ENCODE results near the gene PTPRE. TPM values are rescaled to one million over a fixed set of nuclear protein-coding genes. Genes with fewer than 3 reads are reported as not detected.
A peak's percentile ranks its signal among the peaks of the same experiment; 100 is the strongest.

Gene PTPRE
- total and polyA plus RNA-seq, 10 of the 15 experiments (the other 5 are each of a cell fraction or from before 2014, with no cell fraction given), result 2.9 to 7.6 (median 5.8) TPM

DNA sequence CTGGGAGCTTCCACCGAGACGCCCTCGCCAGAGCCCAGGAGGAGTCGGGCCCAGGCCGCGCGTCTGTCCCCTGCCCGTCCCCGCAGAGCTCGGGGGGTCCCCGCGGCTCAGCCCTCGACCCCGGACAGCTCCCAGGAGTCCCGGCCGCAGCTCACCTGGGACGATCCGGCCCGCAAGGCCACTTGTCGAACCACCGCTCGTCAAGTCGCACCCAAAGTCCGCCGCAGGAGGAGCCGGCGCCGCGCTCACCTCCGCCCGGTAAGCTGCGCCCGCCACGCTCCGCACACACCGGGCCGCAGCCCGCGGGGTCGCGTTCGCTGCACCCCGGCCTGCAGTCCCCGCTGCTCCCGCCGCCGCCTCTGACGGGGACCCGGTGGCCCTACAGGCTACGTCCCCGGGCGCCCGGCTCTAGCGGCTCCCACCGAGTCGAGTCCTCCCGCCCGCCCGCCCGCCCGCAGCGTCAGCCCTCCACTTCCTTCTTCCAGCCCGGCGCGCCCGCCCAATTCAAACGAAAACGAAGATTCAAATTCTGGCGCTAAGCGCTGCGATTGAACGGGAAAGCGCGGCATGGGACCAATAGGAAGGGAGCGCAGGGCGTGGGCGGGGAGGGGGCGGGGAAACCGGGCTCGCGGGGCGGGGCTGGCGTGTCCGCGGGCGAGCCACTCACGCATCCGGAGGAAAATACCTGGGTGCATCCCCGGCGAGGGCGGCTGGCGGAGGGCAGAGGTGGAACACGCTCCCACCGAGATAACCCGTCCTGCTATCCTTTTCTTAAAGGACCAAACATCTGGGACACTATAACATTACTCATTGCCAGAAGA is 219.3 kb downstream of the PTPRE start, which contains the start of gene MKI67 (continued):
- TF ChIP-seq, protein P1, sequence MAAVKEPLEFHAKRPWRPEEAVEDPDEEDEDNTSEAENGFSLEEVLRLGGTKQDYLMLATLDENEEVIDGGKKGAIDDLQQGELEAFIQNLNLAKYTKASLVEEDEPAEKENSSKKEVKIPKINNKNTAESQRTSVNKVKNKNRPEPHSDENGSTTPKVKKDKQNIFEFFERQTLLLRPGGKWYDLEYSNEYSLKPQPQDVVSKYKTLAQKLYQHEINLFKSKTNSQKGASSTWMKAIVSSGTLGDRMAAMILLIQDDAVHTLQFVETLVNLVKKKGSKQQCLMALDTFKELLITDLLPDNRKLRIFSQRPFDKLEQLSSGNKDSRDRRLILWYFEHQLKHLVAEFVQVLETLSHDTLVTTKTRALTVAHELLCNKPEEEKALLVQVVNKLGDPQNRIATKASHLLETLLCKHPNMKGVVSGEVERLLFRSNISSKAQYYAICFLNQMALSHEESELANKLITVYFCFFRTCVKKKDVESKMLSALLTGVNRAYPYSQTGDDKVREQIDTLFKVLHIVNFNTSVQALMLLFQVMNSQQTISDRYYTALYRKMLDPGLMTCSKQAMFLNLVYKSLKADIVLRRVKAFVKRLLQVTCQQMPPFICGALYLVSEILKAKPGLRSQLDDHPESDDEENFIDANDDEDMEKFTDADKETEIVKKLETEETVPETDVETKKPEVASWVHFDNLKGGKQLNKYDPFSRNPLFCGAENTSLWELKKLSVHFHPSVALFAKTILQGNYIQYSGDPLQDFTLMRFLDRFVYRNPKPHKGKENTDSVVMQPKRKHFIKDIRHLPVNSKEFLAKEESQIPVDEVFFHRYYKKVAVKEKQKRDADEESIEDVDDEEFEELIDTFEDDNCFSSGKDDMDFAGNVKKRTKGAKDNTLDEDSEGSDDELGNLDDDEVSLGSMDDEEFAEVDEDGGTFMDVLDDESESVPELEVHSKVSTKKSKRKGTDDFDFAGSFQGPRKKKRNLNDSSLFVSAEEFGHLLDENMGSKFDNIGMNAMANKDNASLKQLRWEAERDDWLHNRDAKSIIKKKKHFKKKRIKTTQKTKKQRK (IDR thresholded peaks at IDR 0.05; ENCODE audit: low read depth, low read length), result no peak
- TF ChIP-seq SREBF1 (IDR thresholded peaks at IDR 0.05; ENCODE audit: low read length) (no peak), NFYA (IDR thresholded peaks at IDR 0.05; ENCODE audit: borderline replicate concordance, low read depth, low read length) (no peak), MEF2B (IDR thresholded peaks at IDR 0.05; ENCODE audit: partially characterized antibody, poor library complexity, severe bottlenecking) (no peak), MXI1 (IDR thresholded peaks at IDR 0.05; ENCODE audit: low read depth, low read length) (peak; percentile 91), TBL1XR1 (IDR thresholded peaks at IDR 0.05; ENCODE audit: low read depth, low read length) (no peak), YY1 (IDR thresholded peaks at IDR 0.05; ENCODE audit: low read depth, low read length) (peak; percentile 48; the same call in 1 of the 2 replicates), JUNB (IDR thresholded peaks at IDR 0.05) (no peak), NBN (IDR thresholded peaks at IDR 0.05) (no peak), IRF4 (IDR thresholded peaks at IDR 0.05; ENCODE audit: low read depth, low read length) (no peak)
- TF ChIP-seq, protein P2, sequence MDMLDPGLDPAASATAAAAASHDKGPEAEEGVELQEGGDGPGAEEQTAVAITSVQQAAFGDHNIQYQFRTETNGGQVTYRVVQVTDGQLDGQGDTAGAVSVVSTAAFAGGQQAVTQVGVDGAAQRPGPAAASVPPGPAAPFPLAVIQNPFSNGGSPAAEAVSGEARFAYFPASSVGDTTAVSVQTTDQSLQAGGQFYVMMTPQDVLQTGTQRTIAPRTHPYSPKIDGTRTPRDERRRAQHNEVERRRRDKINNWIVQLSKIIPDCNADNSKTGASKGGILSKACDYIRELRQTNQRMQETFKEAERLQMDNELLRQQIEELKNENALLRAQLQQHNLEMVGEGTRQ (IDR thresholded peaks at IDR 0.05; ENCODE audit: borderline replicate concordance, low read depth, low read length), result no peak
- TF ChIP-seq, protein P3, sequence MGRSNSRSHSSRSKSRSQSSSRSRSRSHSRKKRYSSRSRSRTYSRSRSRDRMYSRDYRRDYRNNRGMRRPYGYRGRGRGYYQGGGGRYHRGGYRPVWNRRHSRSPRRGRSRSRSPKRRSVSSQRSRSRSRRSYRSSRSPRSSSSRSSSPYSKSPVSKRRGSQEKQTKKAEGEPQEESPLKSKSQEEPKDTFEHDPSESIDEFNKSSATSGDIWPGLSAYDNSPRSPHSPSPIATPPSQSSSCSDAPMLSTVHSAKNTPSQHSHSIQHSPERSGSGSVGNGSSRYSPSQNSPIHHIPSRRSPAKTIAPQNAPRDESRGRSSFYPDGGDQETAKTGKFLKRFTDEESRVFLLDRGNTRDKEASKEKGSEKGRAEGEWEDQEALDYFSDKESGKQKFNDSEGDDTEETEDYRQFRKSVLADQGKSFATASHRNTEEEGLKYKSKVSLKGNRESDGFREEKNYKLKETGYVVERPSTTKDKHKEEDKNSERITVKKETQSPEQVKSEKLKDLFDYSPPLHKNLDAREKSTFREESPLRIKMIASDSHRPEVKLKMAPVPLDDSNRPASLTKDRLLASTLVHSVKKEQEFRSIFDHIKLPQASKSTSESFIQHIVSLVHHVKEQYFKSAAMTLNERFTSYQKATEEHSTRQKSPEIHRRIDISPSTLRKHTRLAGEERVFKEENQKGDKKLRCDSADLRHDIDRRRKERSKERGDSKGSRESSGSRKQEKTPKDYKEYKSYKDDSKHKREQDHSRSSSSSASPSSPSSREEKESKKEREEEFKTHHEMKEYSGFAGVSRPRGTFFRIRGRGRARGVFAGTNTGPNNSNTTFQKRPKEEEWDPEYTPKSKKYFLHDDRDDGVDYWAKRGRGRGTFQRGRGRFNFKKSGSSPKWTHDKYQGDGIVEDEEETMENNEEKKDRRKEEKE (IDR thresholded peaks at IDR 0.05), result no peak
